Tibial artery (tissue), 4 donors: ENCODE data around the gene BCCIP.

Source experiments
- DNase-seq, 2 donors: peaks; one replicate each; pipeline ENCODE4 v3.0.0-alpha.2; 2019
- H3K27ac ChIP-seq, 2 donors: fragments of 200-600 bp; sonication (generic) in 1 of 2; 1 replicate in 1 of 2; 2 replicates in 1 of 2; pipeline ENCODE4 v1.5.1; 2018 to 2019; ENCODE audit warnings: mild to moderate bottlenecking in 1 of 2
- H3K27me3 ChIP-seq, 2 donors: fragments of 200-600 bp; sonication (generic) in 1 of 2; one replicate each; pipeline versions ENCODE4 v1.5.1 to v1.6.0; 2016 to 2019
- H3K36me3 ChIP-seq, 3 donors: fragments of 200-600 bp; sonication (generic) in 2 of 3; one replicate each; pipeline ENCODE4 v1.5.1; 2016 to 2019; ENCODE audit warnings: mild to moderate bottlenecking in 2 of 3
- H3K4me1 ChIP-seq, 4 donors: fragments of 200-600 bp; sonication (generic) in 2 of 4; 1 replicate in 3 of 4; 2 replicates in 1 of 4; pipeline ENCODE4 v1.5.1; 2016 to 2019
- H3K4me3 ChIP-seq, 2 donors: fragments of 200-600 bp; sonication (generic) in 1 of 2; 1 replicate in 1 of 2; 2 replicates in 1 of 2; pipeline ENCODE4 v1.5.1; 2018 to 2019; ENCODE audit warnings: mild to moderate bottlenecking in 2 of 2
- H3K9me3 ChIP-seq, 3 donors: fragments of 200-600 bp; sonication (generic) in 1 of 3; one replicate each; pipeline ENCODE4 v1.5.1; 2016 to 2019
- intact Hi-C: fragments of 100-400 bp; cut with DNase I; formaldehyde crosslinking; loops from one replicate; pipeline ENCODE4 v1.15.0; 2023; ENCODE audit warnings: low total_unique reads
- TF ChIP-seq, protein P1 (sequence below), 2 experiments: fragments of 200-600 bp in 1 of 2; fragments of 450-650 bp in 1 of 2; IDR thresholded peaks; one replicate each; pipeline ENCODE4 v1.5.1; 2017 to 2019; ENCODE audit warnings: antibody characterized with exemption in 2 of 2, mild to moderate bottlenecking in 1 of 2, moderate library complexity in 1 of 2

BCCIP gene

DNA sequence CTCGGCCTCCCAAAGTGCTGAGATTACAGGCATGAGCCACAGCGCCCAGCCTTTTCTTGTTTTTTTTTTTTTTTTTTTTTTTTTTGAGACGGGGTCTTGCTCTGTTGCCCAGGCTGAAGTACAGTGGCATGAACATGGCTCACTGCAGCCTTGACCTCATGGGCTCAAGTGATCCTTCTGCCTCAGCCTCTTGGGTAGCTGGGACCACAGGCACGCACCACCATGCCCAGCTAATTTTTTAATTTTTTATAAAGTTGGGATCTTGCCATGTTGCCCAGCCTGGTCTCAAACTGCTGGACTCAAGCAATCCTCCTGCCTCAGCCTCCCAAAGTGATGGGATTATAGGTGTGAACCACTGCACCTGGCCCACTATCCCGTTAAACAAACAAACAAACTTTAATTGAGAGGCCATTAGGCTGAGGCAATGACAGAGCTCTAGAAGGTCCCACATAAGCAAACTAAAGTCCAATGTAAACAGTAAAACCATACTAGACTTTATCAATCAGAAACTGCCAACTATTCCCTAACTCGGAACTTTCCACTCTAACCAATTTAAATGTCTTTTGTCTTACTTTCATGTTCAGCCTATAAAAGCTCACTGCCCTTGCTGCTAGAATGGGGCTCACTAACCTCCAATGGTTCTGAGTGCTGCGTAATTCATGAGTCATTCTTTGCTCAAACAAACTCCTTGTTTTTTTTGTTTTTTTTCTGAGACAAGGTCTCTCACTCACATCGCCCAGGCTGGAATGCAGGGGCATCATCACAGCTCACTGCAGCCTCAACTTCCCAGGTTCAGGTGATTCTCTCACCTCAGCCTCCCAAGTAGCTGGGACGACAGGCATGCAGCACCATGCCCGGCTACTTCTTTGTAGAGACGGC is 55.9 kb downstream of the BCCIP start:
- TF ChIP-seq, protein P1, sequence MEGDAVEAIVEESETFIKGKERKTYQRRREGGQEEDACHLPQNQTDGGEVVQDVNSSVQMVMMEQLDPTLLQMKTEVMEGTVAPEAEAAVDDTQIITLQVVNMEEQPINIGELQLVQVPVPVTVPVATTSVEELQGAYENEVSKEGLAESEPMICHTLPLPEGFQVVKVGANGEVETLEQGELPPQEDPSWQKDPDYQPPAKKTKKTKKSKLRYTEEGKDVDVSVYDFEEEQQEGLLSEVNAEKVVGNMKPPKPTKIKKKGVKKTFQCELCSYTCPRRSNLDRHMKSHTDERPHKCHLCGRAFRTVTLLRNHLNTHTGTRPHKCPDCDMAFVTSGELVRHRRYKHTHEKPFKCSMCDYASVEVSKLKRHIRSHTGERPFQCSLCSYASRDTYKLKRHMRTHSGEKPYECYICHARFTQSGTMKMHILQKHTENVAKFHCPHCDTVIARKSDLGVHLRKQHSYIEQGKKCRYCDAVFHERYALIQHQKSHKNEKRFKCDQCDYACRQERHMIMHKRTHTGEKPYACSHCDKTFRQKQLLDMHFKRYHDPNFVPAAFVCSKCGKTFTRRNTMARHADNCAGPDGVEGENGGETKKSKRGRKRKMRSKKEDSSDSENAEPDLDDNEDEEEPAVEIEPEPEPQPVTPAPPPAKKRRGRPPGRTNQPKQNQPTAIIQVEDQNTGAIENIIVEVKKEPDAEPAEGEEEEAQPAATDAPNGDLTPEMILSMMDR (IDR thresholded peaks at IDR 0.05), result no peak
- H3K4me1 ChIP-seq, result no peaks in the 10 kb centered on the region
- no peak overlapping the region for H3K4me3 ChIP-seq
- no peak overlapping the region for H3K27ac ChIP-seq
- no peak for DNase-seq
- H3K27me3 ChIP-seq, result no peaks in the 10 kb centered on the region
- intact Hi-C loops, result no loop called here
- H3K36me3 ChIP-seq, result peaks cover 8 to 16% (median 15%) of the 10 kb centered on the region in 3 donors
- H3K9me3 ChIP-seq, result no peaks in the 10 kb centered on the region

DNA sequence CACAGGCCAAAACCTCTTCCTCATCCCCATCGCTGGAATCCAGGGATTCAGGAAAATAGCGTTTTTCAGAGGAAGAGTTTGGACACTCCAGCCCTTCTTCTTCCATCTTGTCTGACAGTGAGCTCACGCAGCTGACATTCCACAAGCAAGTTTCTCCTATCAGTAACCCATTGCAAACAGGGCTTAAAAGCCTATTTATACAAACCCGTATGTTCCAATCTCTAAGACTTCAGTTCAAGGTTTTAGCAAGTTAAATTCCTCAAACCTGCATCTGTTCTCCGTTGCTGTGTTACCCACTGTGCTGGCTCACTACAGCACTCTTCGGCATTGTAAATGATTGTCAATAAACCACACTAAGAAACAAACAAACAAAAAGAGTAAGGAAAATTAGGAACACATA is 57.4 kb downstream of the BCCIP start:
- intact Hi-C loops, result no loop called here
- DNase-seq, result no peak
- peaks cover 7 to 15% (median 7%) of the 10 kb centered on the region in 3 donors for H3K36me3 ChIP-seq
- H3K4me3 ChIP-seq, result no peak overlapping the region
- H3K4me1 ChIP-seq, result no peaks in the 10 kb centered on the region
- H3K27me3 ChIP-seq, result no peaks in the 10 kb centered on the region
- H3K27ac ChIP-seq, result no peak overlapping the region
- no peaks in the 10 kb centered on the region for H3K9me3 ChIP-seq
- TF ChIP-seq, protein P1 (IDR thresholded peaks at IDR 0.05), result no peak

DNA sequence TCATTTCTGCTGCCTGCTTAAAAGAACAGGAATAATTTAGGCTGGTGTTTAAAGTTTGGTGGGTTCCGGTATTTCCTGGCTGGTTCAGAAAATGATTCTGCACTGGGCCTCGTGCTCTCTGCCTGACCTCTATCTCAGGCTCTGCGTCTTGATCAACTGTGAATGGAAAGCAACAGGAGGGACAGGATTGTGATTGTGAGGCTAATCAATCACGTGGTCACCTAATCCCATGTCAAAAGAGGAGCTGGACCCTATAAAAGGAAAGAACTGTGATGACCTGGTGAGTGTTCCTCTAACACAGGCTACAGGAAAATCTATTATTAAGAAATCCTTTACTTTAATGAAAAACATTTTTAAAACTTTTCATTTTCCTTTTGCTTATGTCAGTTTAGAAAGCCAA is 57.8 kb downstream of the BCCIP start, which contains the start of gene DHX32:
Gene DHX32 (minus strand): TSS at position 101 of the 400 bp plus-strand sequence. CDS start 468 bp downstream, outside the sequence.
- Histone ChIP-seq H3K36me3 (peaks cover 2 to 10% (median 4%) of the 10 kb centered on the region in 3 donors), H3K4me3 (no peak within 1 kb of the TSS), H3K27ac (no peak within 1 kb of the TSS), H3K9me3 (no peaks in the 10 kb centered on the region), H3K4me1 (no peaks in the 10 kb centered on the region), H3K27me3 (no peaks in the 10 kb centered on the region)
- no peak for DNase-seq
- intact Hi-C loops, result no loop called here
- TF ChIP-seq, protein P1 (IDR thresholded peaks at IDR 0.05), result no peak

DNA sequence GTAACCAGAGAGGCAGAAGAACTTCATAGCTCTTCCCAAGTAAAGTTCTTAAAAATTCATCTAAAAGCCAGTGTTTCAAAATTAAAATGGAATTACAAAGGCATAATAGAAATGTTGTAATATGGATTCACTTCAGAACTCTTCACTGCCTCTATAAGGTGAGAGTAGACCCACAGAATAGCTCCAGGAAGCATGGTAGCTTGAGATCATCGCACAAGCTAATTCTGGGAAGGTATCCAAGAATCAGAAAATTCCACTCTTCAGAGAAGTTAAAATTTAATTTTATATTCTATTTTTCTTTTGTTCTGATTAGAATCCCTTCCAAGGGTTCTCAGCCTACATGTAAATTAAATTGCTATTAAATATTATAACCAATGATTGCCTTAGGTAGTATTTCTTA is 59.2 kb downstream of the BCCIP start:
- Histone ChIP-seq H3K9me3 (no peaks in the 10 kb centered on the region), H3K27me3 (no peaks in the 10 kb centered on the region), H3K4me3 (no peak overlapping the region), H3K27ac (no peak overlapping the region), H3K4me1 (no peaks in the 10 kb centered on the region), H3K36me3 (no peaks in the 10 kb centered on the region)
- TF ChIP-seq, protein P1 (IDR thresholded peaks at IDR 0.05), result no peak
- DNase-seq, result no peak
- intact Hi-C loops, result no loop called here

DNA sequence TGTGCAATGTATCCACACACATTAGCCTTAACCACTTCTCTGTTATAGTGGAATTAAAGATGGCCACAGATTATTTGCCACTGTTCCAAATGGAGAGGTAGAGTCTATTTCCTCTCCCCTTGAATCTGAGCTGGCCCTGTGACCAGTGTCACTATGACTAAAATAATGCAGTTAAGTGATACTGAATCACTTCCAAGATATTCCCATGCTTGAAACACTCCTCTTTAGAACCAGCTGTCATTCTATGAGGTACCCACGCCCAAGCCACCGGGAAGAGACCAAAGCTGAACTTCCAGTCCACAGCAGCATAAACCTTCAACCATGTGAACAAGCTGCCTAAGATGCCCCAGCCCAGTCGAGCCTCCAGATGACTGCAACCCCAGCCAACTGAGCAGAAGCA is 59.9 kb downstream of the BCCIP start:
- no peaks in the 10 kb centered on the region for H3K36me3 ChIP-seq
- H3K27ac ChIP-seq, result no peak overlapping the region
- H3K4me3 ChIP-seq, result no peak overlapping the region
- H3K4me1 ChIP-seq, result no peaks in the 10 kb centered on the region
- H3K27me3 ChIP-seq, result no peaks in the 10 kb centered on the region
- TF ChIP-seq, protein P1 (IDR thresholded peaks at IDR 0.05), result no peak
- no peak for DNase-seq
- no peaks in the 10 kb centered on the region for H3K9me3 ChIP-seq
- intact Hi-C loops, result no loop called here
